ENCODE measurements around the gene SLC39A7.

DNA sequence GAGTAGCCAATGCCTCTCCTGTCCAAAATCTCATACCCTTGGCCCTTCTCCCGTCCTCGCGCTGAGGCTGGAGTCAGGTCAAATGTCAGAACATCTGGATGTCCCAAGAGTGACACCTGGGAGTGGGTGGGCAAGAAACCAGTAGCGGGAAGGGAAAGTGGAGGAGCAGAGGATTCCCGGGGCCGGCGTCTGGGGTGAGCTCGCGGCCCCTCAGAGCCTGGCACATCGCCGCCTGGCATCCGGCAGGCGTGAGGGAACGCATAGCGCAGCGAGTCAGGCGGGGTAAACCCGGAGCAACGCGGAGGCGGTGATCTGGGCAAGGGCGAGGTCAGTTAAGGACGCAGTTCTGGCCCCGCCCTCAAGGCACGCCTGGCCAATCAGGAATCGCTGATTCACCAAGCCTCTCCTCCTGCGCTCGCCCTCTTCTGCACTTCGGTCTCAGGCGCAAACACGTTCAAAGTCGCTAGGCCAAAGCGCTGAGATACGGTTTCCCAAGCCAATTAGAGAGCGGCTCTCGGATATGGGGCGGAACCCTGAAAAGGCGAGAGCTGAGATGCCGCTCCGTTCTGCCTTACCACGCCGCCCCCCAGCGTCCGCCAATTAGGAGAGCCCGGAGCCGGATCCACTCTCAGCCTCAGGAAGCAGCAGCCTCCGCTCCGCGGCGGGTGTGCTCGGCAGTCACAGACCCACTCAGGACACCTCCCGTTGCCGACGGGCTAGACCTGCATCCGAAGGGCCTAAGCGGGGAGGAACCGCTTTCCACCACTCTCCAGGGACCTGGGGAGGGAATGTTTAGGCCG is 48.5 kb downstream of the SLC39A7 start:
- TF ChIP-seq, protein P1, sequence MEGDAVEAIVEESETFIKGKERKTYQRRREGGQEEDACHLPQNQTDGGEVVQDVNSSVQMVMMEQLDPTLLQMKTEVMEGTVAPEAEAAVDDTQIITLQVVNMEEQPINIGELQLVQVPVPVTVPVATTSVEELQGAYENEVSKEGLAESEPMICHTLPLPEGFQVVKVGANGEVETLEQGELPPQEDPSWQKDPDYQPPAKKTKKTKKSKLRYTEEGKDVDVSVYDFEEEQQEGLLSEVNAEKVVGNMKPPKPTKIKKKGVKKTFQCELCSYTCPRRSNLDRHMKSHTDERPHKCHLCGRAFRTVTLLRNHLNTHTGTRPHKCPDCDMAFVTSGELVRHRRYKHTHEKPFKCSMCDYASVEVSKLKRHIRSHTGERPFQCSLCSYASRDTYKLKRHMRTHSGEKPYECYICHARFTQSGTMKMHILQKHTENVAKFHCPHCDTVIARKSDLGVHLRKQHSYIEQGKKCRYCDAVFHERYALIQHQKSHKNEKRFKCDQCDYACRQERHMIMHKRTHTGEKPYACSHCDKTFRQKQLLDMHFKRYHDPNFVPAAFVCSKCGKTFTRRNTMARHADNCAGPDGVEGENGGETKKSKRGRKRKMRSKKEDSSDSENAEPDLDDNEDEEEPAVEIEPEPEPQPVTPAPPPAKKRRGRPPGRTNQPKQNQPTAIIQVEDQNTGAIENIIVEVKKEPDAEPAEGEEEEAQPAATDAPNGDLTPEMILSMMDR (conservative IDR thresholded peaks at IDR 0.05; ENCODE audit: low read depth, low read length): 0 out of 2 replicates have a peak, but pooled peaks have one; percentile 20
- TF ChIP-seq SMC3 (IDR thresholded peaks at IDR 0.05; ENCODE audit: low read depth, low read length): no peak
- no peak for TF ChIP-seq CEBPB (IDR thresholded peaks at IDR 0.05; ENCODE audit: low read depth, low read length)
- TF ChIP-seq, protein P2, sequence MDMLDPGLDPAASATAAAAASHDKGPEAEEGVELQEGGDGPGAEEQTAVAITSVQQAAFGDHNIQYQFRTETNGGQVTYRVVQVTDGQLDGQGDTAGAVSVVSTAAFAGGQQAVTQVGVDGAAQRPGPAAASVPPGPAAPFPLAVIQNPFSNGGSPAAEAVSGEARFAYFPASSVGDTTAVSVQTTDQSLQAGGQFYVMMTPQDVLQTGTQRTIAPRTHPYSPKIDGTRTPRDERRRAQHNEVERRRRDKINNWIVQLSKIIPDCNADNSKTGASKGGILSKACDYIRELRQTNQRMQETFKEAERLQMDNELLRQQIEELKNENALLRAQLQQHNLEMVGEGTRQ (IDR thresholded peaks at IDR 0.05; ENCODE audit: low read depth, low read length): no peak
- peak; percentile 88 for TF ChIP-seq POLR2A (IDR thresholded peaks at IDR 0.05; ENCODE audit: low read depth, low read length)

All from IMR-90 (cell line).